Stimulated activated memory B cell treated with anti-CD40 and anti-IgM and Interleukin-4, amounts not matched to agents 10 μg/mL and 1 μg/mL and 100 μg/mL, for 72 hours (primary cell): Measurements from ENCODE around the gene GMDS.

Experiments used
- ATAC-seq: fragments of 150-1000 bp; cut with Tn5 transposase; 2 replicates; pipeline ENCODE4 v1.10.0; 2021
- H3K27ac Mint-ChIP-seq: one replicate; pipeline ENCODE4 v1.8.0; 2022; ENCODE audit warnings: mild to moderate bottlenecking, mixed read lengths
- H3K27me3 Mint-ChIP-seq: one replicate; pipeline ENCODE4 v1.8.0; 2022; ENCODE audit warnings: mixed read lengths
- H3K36me3 Mint-ChIP-seq: one replicate; pipeline ENCODE4 v1.8.0; 2022; ENCODE audit warnings: mixed read lengths
- H3K4me1 Mint-ChIP-seq: one replicate; pipeline ENCODE4 v1.8.0; 2022; ENCODE audit warnings: mixed read lengths
- H3K4me3 Mint-ChIP-seq: one replicate; pipeline ENCODE4 v1.8.0; 2022; ENCODE audit warnings: mild to moderate bottlenecking, moderate library complexity, mixed read lengths
- H3K9me3 Mint-ChIP-seq: one replicate; pipeline ENCODE4 v1.8.0; 2022; ENCODE audit warnings: mixed read lengths

Gene GMDS

GRCh38 chr6:2102316-2102883 is 143.0 kb downstream of the GMDS start:
- Mint-ChIP-seq H3K4me1 (no peaks in the 10 kb centered on the region), H3K27me3 (no peaks in the 10 kb centered on the region), H3K27ac (no peak overlapping the region), H3K9me3 (no peaks in the 10 kb centered on the region), H3K4me3 (no peak overlapping the region), H3K36me3 (no peaks in the 10 kb centered on the region)
- no peak for ATAC-seq

DNA sequence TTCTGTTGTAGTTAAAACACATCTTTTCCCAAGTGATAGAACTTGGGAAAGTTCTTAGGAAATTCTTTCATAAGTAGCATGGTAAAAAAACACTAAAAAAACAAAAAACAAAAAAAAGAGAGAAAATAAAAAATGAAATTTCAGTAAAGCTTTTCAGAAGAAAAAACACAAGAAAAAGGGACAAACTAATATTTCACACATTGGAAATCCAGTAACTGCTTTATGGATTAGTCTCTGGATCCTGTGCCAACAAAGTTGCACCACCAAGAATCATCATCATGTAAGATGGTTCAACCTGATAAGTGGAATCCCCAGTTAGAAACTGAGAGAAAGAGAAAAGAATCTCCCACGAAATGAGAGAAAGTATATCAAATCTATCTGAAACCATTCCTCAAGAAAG is 144.2 kb downstream of the GMDS start:
- no peak overlapping the region for H3K4me3 Mint-ChIP-seq
- no peaks in the 10 kb centered on the region for H3K36me3 Mint-ChIP-seq
- no peak overlapping the region for H3K27ac Mint-ChIP-seq
- ATAC-seq, result no peak
- no peaks in the 10 kb centered on the region for H3K27me3 Mint-ChIP-seq
- no peaks in the 10 kb centered on the region for H3K4me1 Mint-ChIP-seq
- H3K9me3 Mint-ChIP-seq, result no peaks in the 10 kb centered on the region

GRCh38 chr6:2099870-2100269 is 145.5 kb downstream of the GMDS start:
- H3K36me3 Mint-ChIP-seq, result no peaks in the 10 kb centered on the region
- no peak overlapping the region for H3K27ac Mint-ChIP-seq
- H3K27me3 Mint-ChIP-seq, result no peaks in the 10 kb centered on the region
- no peak for ATAC-seq
- H3K4me3 Mint-ChIP-seq, result no peak overlapping the region
- H3K9me3 Mint-ChIP-seq, result no peaks in the 10 kb centered on the region
- H3K4me1 Mint-ChIP-seq, result no peaks in the 10 kb centered on the region

- Mint-ChIP-seq H3K4me3 (no peak overlapping the region), H3K27ac (no peak overlapping the region), H3K4me1 (no peaks in the 10 kb centered on the region), H3K27me3 (no peaks in the 10 kb centered on the region), H3K36me3 (peaks cover 9% of the 10 kb centered on the region), H3K9me3 (no peaks in the 10 kb centered on the region)
- ATAC-seq, result no peak
These were observed 147.9 kb downstream of the GMDS start for GRCh38 chr6:2097464-2097863.

GRCh38 chr6:2094642-2095041 is 150.8 kb downstream of the GMDS start:
- Mint-ChIP-seq H3K27ac (no peak overlapping the region), H3K27me3 (no peaks in the 10 kb centered on the region), H3K4me3 (no peak overlapping the region), H3K9me3 (no peaks in the 10 kb centered on the region), H3K36me3 (peaks cover 19% of the 10 kb centered on the region), H3K4me1 (no peaks in the 10 kb centered on the region)
- ATAC-seq, result no peak

GRCh38 chr6:2086326-2086965 is 159.0 kb downstream of the GMDS start:
- Mint-ChIP-seq H3K4me3 (no peak overlapping the region), H3K9me3 (peaks cover 2% of the 10 kb centered on the region)
- no peak for ATAC-seq

GRCh38 chr6:2085657-2086056 is 159.7 kb downstream of the GMDS start:
- peaks cover 10% of the 10 kb centered on the region for H3K4me1 Mint-ChIP-seq
- peaks cover 38% of the 10 kb centered on the region for H3K36me3 Mint-ChIP-seq
- H3K4me3 Mint-ChIP-seq, result no peak overlapping the region
- H3K9me3 Mint-ChIP-seq, result peaks cover 2% of the 10 kb centered on the region
- no peak overlapping the region for H3K27ac Mint-ChIP-seq
- H3K27me3 Mint-ChIP-seq, result no peaks in the 10 kb centered on the region
- no peak for ATAC-seq

More at GRCh38 chr6:2086326-2086965, 159.0 kb downstream of the GMDS start:
- H3K4me1 Mint-ChIP-seq, result peaks cover 7% of the 10 kb centered on the region
- H3K36me3 Mint-ChIP-seq, result peaks cover 41% of the 10 kb centered on the region
- no peak overlapping the region for H3K27ac Mint-ChIP-seq
- no peaks in the 10 kb centered on the region for H3K27me3 Mint-ChIP-seq

DNA sequence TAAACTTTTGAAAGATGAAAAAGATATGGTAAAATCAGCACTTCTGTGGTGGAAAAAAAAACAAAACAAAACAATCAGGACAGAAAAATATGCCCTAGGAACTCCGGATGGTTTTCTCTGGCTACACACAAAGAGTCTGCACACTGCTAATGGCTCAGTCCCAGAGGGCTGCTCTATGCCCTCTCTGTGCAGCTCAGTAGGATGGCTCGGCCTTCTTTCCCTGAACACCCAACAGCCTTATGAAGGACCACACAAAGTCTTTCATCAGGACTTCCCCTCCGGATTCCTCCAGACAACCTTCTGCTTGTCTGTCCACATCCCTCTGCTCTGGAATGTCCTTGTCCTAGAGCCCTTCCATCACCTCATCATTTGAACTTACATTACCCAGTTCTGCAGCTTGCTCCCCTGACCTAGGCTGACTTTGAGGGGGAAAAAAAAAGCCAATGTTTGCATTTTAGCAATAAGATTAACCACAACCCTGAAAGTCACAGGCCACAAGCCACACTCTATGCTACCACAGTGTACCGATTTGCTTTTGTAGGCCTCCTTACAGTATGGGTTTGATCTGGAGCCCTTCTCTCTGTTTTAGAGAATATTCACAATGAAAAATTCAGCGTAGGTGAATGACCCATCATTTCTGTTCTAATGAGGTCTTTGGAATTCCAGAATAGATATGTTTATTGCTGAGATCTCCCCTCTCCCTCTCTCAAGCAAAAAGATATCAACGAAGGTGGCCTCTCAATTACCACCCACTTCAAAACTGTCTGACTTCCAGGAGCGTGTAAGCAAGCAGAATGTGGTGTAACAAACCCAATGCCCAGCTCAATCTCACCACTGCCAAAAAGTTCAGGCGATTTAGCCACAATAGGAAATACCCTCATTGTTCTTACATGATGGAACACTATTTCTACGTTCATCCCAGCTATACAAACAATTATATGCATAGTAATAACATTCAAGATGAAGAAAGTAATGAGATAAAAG is 164.0 kb downstream of the GMDS start:
- Mint-ChIP-seq H3K27me3 (no peaks in the 10 kb centered on the region), H3K4me3 (no peak overlapping the region), H3K4me1 (peaks cover 10% of the 10 kb centered on the region), H3K9me3 (peaks cover 17% of the 10 kb centered on the region), H3K27ac (no peak overlapping the region), H3K36me3 (peaks cover 34% of the 10 kb centered on the region)
- ATAC-seq, result no peak

- Mint-ChIP-seq H3K4me3 (no peak overlapping the region), H3K27ac (no peak overlapping the region), H3K36me3 (peaks cover 34% of the 10 kb centered on the region), H3K9me3 (peaks cover 17% of the 10 kb centered on the region), H3K4me1 (peaks cover 10% of the 10 kb centered on the region), H3K27me3 (no peaks in the 10 kb centered on the region)
- no peak for ATAC-seq
These were observed 166.5 kb downstream of the GMDS start for GRCh38 chr6:2078888-2079287.

DNA sequence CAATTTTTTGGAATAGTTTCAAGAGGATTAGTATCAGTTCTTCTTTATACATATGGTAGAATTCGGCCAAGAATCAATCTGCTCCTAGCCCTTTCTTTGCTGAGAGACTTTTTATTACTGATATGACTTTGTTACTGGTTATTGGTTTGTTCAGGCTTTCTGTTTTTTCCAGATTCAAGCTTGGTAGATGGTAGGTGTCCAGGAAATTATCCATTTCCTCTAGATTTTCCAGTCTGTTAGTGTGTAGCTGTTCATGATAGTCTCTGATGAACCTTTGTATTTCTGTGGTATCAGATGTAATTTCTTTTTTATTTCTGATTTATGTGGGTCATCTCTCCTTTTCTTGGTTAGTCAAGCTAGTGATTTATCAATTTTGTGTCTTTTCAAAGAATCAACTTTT is 167.6 kb downstream of the GMDS start:
- H3K4me3 Mint-ChIP-seq, result no peak overlapping the region

DNA sequence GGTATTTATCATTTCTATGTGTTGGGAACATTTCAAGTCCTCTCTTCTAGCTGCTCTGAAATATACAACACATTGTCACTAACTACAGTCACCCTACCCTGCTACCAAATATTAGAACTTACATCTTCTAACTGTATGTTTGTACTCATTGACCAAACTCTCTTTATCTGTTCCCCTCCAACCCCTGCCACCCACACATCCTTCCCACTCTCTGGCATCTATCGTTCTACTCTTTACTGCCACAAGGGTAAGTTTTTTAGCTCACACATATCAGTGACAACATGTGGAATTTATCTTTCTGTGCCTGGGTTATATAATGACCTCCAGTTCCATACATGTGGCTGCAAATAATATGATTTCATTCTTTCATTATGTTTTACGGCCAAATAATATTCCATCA is 171.9 kb downstream of the GMDS start:
- peaks cover 13% of the 10 kb centered on the region for H3K9me3 Mint-ChIP-seq
- H3K27ac Mint-ChIP-seq, result no peak overlapping the region
- no peak overlapping the region for H3K4me3 Mint-ChIP-seq
- ATAC-seq, result no peak
- peaks cover 17% of the 10 kb centered on the region for H3K36me3 Mint-ChIP-seq
- no peaks in the 10 kb centered on the region for H3K4me1 Mint-ChIP-seq
- H3K27me3 Mint-ChIP-seq, result no peaks in the 10 kb centered on the region

More for the DNA sequence above, 167.6 kb downstream of the GMDS start:
- peaks cover 28% of the 10 kb centered on the region for H3K36me3 Mint-ChIP-seq
- no peak overlapping the region for H3K27ac Mint-ChIP-seq
- H3K9me3 Mint-ChIP-seq, result peaks cover 17% of the 10 kb centered on the region
- no peak for ATAC-seq
- H3K4me1 Mint-ChIP-seq, result peaks cover 10% of the 10 kb centered on the region
- H3K27me3 Mint-ChIP-seq, result no peaks in the 10 kb centered on the region

DNA sequence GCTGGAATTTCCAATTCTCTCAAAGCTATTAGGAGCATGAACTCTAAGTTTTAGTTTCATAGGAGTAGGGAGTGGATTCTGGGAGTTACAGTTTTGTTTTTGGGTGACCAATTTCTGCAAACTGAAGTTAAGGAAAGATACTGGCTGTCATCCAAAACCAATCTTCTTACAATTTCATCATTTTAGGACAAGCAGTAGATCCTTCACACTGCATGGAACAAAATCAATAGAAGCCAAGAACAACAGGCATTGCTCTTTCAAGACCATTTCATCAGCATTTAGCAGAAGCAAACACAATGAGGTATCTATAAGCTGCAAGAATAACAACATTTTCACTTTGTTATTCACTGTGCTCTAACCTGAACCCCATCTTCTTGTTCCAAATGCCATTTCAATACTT is 173.0 kb downstream of the GMDS start:
- Mint-ChIP-seq H3K9me3 (peaks cover 8% of the 10 kb centered on the region), H3K27me3 (no peaks in the 10 kb centered on the region), H3K36me3 (peaks cover 11% of the 10 kb centered on the region), H3K4me1 (no peaks in the 10 kb centered on the region), H3K27ac (no peak overlapping the region), H3K4me3 (no peak overlapping the region)
- no peak for ATAC-seq

DNA sequence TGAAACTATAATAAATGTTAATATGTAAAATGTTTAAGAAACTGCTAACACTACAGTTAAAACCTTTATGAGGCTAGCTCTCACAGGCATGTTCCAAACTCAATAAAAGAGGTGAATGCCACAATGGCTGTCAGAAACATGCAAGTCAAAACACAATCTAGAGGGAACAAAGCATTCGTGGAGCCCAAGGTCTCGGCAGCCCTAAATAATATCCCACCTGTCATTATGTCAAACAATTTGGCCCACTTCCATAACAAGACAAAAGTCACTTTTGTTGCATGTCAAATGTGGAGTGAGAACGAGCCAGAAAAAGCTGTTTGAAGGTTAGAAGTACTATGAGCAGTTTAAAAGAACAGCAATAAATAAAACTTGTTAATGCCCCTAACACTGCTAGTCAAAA is 181.9 kb downstream of the GMDS start:
- no peaks in the 10 kb centered on the region for H3K4me1 Mint-ChIP-seq
- ATAC-seq, result no peak
- H3K36me3 Mint-ChIP-seq, result peaks cover 28% of the 10 kb centered on the region
- H3K4me3 Mint-ChIP-seq, result no peak overlapping the region
- peaks cover 2% of the 10 kb centered on the region for H3K9me3 Mint-ChIP-seq
- H3K27me3 Mint-ChIP-seq, result no peaks in the 10 kb centered on the region
- H3K27ac Mint-ChIP-seq, result no peak overlapping the region

GRCh38 chr6:2061880-2062279 is 183.5 kb downstream of the GMDS start:
- Mint-ChIP-seq H3K36me3 (peaks cover 35% of the 10 kb centered on the region), H3K4me3 (no peak overlapping the region), H3K9me3 (peaks cover 2% of the 10 kb centered on the region), H3K27ac (no peak overlapping the region), H3K4me1 (no peaks in the 10 kb centered on the region), H3K27me3 (no peaks in the 10 kb centered on the region)
- no peak for ATAC-seq

- no peak for ATAC-seq
- no peak overlapping the region for H3K4me3 Mint-ChIP-seq
- peaks cover 26% of the 10 kb centered on the region for H3K36me3 Mint-ChIP-seq
- no peak overlapping the region for H3K27ac Mint-ChIP-seq
- no peaks in the 10 kb centered on the region for H3K9me3 Mint-ChIP-seq
- no peaks in the 10 kb centered on the region for H3K27me3 Mint-ChIP-seq
- no peaks in the 10 kb centered on the region for H3K4me1 Mint-ChIP-seq
These were observed 189.5 kb downstream of the GMDS start for GRCh38 chr6:2055911-2056310.
